Natural killer cell (primary cell): ENCODE data around the gene LSAMP. TPM values are rescaled to one million over a fixed set of nuclear protein-coding genes. Genes with fewer than 3 reads are reported as not detected.

Experiments used
- ATAC-seq, 3 donors: fragments of 150-1000 bp in 2 of 3; fragments of 200-7000 bp in 1 of 3; cut with Tn5 transposase; 1 replicate in 1 of 3; 2 replicates in 2 of 3; pipeline ENCODE4 v1.10.0; 2021; ENCODE audit warnings: mild to moderate bottlenecking in 2 of 3, moderate library complexity in 2 of 3
- DNase-seq, 2 donors: peaks; one replicate each; pipeline versions ENCODE4 v3.0.0 to v3.0.0-alpha.2; 2013 to 2021; ENCODE audit warnings: mixed read lengths in 1 of 2
- H3K27ac ChIP-seq: one replicate; pipeline ENCODE4 v1.5.1; 2013; ENCODE audit warnings: mild to moderate bottlenecking, low read length
- H3K27me3 ChIP-seq: one replicate; pipeline ENCODE4 v1.6.1; 2013; ENCODE audit warnings: low read length; ENCODE audit not compliant: control insufficient read depth, insufficient read depth
- H3K36me3 ChIP-seq: one replicate; pipeline ENCODE4 v1.6.1; 2013; ENCODE audit warnings: low read length; ENCODE audit not compliant: control insufficient read depth, insufficient read depth
- H3K4me1 ChIP-seq: one replicate; pipeline ENCODE4 v1.6.1; 2013; ENCODE audit warnings: low read length; ENCODE audit not compliant: control insufficient read depth, insufficient read depth
- H3K4me3 ChIP-seq: one replicate; pipeline ENCODE4 v1.5.1; 2013; ENCODE audit warnings: low read length
- H3K9me3 ChIP-seq: one replicate; pipeline ENCODE4 v1.6.1; 2013; ENCODE audit warnings: low read length; ENCODE audit not compliant: control insufficient read depth, insufficient read depth
- H3K27ac Mint-ChIP-seq, 2 donors: one replicate each; pipeline ENCODE4 v1.8.0; 2022; ENCODE audit warnings: mild to moderate bottlenecking in 2 of 2, mixed read lengths in 2 of 2, moderate library complexity in 1 of 2
- H3K27me3 Mint-ChIP-seq, 2 donors: one replicate each; pipeline ENCODE4 v1.8.0; 2022; ENCODE audit warnings: low read depth in 2 of 2, mixed read lengths in 2 of 2
- H3K36me3 Mint-ChIP-seq: one replicate; pipeline ENCODE4 v1.8.0; 2022; ENCODE audit warnings: mixed read lengths
- H3K4me1 Mint-ChIP-seq, 2 donors: one replicate each; pipeline ENCODE4 v1.8.0; 2022; ENCODE audit warnings: mixed read lengths in 2 of 2
- H3K4me3 Mint-ChIP-seq: one replicate; pipeline ENCODE4 v1.8.0; 2022; ENCODE audit warnings: mild to moderate bottlenecking, moderate library complexity, mixed read lengths
- H3K9me3 Mint-ChIP-seq, 2 donors: one replicate each; pipeline ENCODE4 v1.8.0; 2022; ENCODE audit warnings: mixed read lengths in 2 of 2
- WGBS: methylation state at CpG from one replicate; pipeline ENCODE4 v1.1.7; 2013; ENCODE audit warnings: missing lambda C conversion rate; ENCODE audit not compliant: insufficient coverage; 5-methylcytosine and 5-hydroxymethylcytosine counted together
- intact Hi-C: fragments of 100-400 bp; cut with micrococcal nuclease; formaldehyde crosslinking; loops from one replicate; pipeline ENCODE4 v1.14.2; 2022
- total RNA-seq, 4 donors: library from RNA; stranded (reverse); fragments of 120-200 nt in 1 of 4; gene quantifications; one replicate each; pipeline versions ENCODE4 v1.2.3 to v1.2.4, GENCODE V29; 2013 to 2022
- TF ChIP-seq, protein P1 (sequence below): fragments of 200-600 bp; IDR thresholded peaks from one replicate; pipeline ENCODE4 v1.8.0; 2022; ENCODE audit warnings: antibody characterized with exemption

LSAMP gene
- total RNA-seq, 3 donors from 2014 or later (not counting 1 experiment from before 2014, with no cell fraction given): not detected

DNA sequence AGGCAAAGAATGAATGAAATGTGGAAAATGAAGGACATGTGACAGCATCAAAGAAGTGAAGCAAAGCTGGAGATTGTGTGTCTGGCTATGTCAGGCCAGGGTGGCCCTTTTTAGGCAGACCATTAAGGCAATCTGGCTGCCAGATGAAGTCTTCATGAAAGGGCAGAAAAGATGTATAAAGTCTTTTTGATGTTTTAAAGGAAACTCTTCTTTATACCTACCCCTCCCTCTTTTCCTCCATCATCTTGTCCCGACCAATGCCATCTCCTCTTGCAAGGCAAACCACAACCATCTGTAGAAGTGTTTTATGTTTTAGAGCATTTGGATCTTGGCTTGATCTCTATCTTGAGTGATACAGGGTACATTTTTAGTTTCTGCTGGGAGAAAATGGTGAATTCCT is 259.2 kb downstream of the LSAMP start:
- no peaks in the 10 kb centered on the region for H3K27me3 Mint-ChIP-seq
- H3K27ac Mint-ChIP-seq: no peak overlapping the region
- Histone ChIP-seq H3K27me3 (no peaks in the 10 kb centered on the region), H3K4me3 (no peak overlapping the region), H3K36me3 (no peaks in the 10 kb centered on the region), H3K4me1 (no peaks in the 10 kb centered on the region), H3K27ac (no peak overlapping the region), H3K9me3 (no peaks in the 10 kb centered on the region)
- intact Hi-C loops: no loop called here
- H3K4me1 Mint-ChIP-seq: no peaks in the 10 kb centered on the region
- TF ChIP-seq, protein P1, sequence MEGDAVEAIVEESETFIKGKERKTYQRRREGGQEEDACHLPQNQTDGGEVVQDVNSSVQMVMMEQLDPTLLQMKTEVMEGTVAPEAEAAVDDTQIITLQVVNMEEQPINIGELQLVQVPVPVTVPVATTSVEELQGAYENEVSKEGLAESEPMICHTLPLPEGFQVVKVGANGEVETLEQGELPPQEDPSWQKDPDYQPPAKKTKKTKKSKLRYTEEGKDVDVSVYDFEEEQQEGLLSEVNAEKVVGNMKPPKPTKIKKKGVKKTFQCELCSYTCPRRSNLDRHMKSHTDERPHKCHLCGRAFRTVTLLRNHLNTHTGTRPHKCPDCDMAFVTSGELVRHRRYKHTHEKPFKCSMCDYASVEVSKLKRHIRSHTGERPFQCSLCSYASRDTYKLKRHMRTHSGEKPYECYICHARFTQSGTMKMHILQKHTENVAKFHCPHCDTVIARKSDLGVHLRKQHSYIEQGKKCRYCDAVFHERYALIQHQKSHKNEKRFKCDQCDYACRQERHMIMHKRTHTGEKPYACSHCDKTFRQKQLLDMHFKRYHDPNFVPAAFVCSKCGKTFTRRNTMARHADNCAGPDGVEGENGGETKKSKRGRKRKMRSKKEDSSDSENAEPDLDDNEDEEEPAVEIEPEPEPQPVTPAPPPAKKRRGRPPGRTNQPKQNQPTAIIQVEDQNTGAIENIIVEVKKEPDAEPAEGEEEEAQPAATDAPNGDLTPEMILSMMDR: no peak
- WGBS: no CpG with 5 or more reads among the region's 1 CpG
- no peak overlapping the region for H3K4me3 Mint-ChIP-seq
- peaks cover 8 to 17% of the 10 kb centered on the region in 2 donors for H3K9me3 Mint-ChIP-seq
- DNase-seq: no peak
- H3K36me3 Mint-ChIP-seq: no peaks in the 10 kb centered on the region
- ATAC-seq: no peak

DNA sequence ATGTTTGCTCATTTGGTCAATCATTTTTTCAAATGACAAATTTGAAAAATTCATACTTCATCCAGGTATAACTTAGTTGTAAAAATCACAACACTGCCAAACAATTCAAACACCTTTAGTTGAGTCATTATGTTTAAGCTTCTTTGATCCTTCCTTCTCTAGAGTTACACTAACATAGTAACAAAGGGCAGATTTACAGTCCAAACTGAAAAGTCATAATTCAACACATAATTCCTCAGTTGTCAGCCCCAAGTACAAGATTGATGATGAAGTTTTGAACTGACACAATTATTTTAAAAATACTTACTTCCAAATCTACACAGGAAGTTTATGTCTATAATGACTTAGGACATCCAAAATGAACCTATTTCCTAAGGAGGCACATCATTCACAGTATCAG is 264.1 kb downstream of the LSAMP start:
- TF ChIP-seq, protein P1: no peak
- intact Hi-C loops: no loop called here
- no peak for ATAC-seq

DNA sequence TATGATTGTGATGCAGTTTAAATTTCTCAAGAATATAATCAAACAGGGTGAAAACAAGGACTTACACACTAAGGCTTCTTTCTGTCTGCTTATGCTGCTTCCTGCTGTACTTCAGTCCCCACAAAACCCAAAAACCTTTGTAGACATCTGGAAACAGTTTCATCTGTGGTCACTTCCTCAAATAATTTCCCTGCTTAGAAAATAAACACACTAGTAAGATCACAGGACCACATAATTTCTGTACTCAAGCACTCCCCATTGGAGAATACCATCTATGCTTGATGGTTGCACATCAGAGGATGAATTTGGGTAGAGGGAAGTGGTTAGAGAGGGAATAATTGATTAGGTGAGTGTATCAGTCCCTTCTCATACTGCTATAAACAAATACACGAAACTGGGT is 266.2 kb downstream of the LSAMP start:
- ATAC-seq: no peak
- Histone ChIP-seq H3K36me3 (no peaks in the 10 kb centered on the region), H3K9me3 (no peaks in the 10 kb centered on the region), H3K4me3 (no peak overlapping the region), H3K4me1 (no peaks in the 10 kb centered on the region), H3K27me3 (no peaks in the 10 kb centered on the region), H3K27ac (no peak overlapping the region)
- intact Hi-C loops: no loop called here
- TF ChIP-seq, protein P1: no peak
- DNase-seq: no peak
- 83% methylated on average over 1 of the region's 1 CpG for WGBS
- Mint-ChIP-seq H3K27ac (no peak overlapping the region), H3K4me3 (no peak overlapping the region), H3K27me3 (no peaks in the 10 kb centered on the region), H3K36me3 (no peaks in the 10 kb centered on the region), H3K4me1 (no peaks in the 10 kb centered on the region), H3K9me3 (peaks cover 17 to 26% of the 10 kb centered on the region in 2 donors)

More for the DNA sequence above, 264.1 kb downstream of the LSAMP start:
- Histone ChIP-seq H3K9me3 (no peaks in the 10 kb centered on the region), H3K27me3 (no peaks in the 10 kb centered on the region), H3K4me3 (no peak overlapping the region), H3K27ac (no peak overlapping the region), H3K4me1 (no peaks in the 10 kb centered on the region), H3K36me3 (no peaks in the 10 kb centered on the region)
- Mint-ChIP-seq H3K4me3 (no peak overlapping the region), H3K27ac (no peak overlapping the region), H3K9me3 (peaks cover 13 to 23% of the 10 kb centered on the region in 2 donors), H3K36me3 (no peaks in the 10 kb centered on the region), H3K4me1 (no peaks in the 10 kb centered on the region), H3K27me3 (no peaks in the 10 kb centered on the region)
- no peak for DNase-seq

DNA sequence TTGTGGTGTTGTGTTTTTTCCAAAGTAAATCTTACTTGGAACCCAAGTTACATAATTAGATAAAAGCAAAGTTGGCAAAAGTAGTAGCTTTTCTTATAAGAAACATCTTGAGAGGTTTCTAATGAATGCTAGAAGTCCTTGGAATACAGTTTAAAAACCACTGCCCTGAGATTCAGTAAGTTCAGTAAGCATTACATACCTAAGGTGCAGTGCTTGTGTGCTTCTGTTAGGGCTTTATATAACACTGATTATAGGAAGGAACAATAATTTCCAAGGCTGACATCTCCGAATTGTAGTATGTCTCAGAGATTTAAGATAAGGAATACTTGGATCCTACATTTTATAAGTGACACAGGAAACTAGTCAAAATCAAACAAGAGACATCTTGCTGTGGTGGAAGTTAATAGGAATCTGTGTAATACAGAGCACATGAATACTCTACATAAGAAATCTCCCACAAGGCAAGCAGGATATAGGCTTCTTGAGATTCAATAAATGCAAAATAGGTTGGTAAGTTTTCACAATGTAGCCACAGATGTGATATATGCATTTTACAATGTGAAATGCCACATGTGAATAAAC is 268.2 kb downstream of the LSAMP start:
- H3K27ac ChIP-seq: no peak overlapping the region
- no peak for ATAC-seq
- no peak for DNase-seq
- intact Hi-C loops: no loop called here
- H3K36me3 ChIP-seq: no peaks in the 10 kb centered on the region
- H3K9me3 Mint-ChIP-seq: peaks cover 12 to 18% of the 10 kb centered on the region in 2 donors
- no peaks in the 10 kb centered on the region for H3K27me3 ChIP-seq
- no peak overlapping the region for H3K4me3 Mint-ChIP-seq
- no peak overlapping the region for H3K4me3 ChIP-seq
- 40% methylated on average over 1 of the region's 1 CpG for WGBS
- H3K27me3 Mint-ChIP-seq: no peaks in the 10 kb centered on the region
- H3K36me3 Mint-ChIP-seq: no peaks in the 10 kb centered on the region
- no peaks in the 10 kb centered on the region for H3K9me3 ChIP-seq
- H3K4me1 Mint-ChIP-seq: no peaks in the 10 kb centered on the region
- no peak overlapping the region for H3K27ac Mint-ChIP-seq
- no peaks in the 10 kb centered on the region for H3K4me1 ChIP-seq
- TF ChIP-seq, protein P1: no peak
